Astrocyte (in vitro differentiated cells and primary cell): Measurements from ENCODE around the gene SNX13. TPM values are rescaled to one million over a fixed set of nuclear protein-coding genes. Genes with fewer than 3 reads are reported as not detected.

Experiments used
- DNase-seq: peaks from one replicate; pipeline ENCODE4 v3.0.0-alpha.2; 2010; ENCODE audit warnings: low read depth
- FAIRE-seq: peaks from 2 replicates; lab custom pipeline; 2011; peaks lifted over from hg19 to GRCh38; lab: Jason Lieb, UNC
- H2AFZ ChIP-seq: 2 replicates; pipeline ENCODE4 v1.6.0; 2012; ENCODE audit warnings: low read depth, low read length, inconsistent platforms
- H3K27ac ChIP-seq: 2 replicates; pipeline ENCODE4 v1.5.1; 2011; ENCODE audit warnings: low read depth, low read length, inconsistent platforms
- H3K27me3 ChIP-seq: 2 replicates; pipeline ENCODE4 v1.6.0; 2011; ENCODE audit warnings: low read length, inconsistent platforms; ENCODE audit not compliant: insufficient read depth
- H3K36me3 ChIP-seq: 2 replicates; pipeline ENCODE4 v1.5.1; 2011; ENCODE audit warnings: low read length, inconsistent platforms; ENCODE audit not compliant: insufficient read depth
- H3K4me1 ChIP-seq: 2 replicates; pipeline ENCODE4 v1.5.1; 2011; ENCODE audit warnings: low read length, inconsistent platforms; ENCODE audit not compliant: insufficient read depth
- H3K4me2 ChIP-seq: 2 replicates; pipeline ENCODE4 v1.6.0; 2012; ENCODE audit warnings: low read length, inconsistent platforms
- H3K4me3 ChIP-seq: 2 replicates; pipeline ENCODE4 v1.5.1; 2011; ENCODE audit warnings: low read depth, mild to moderate bottlenecking, low read length, inconsistent platforms; ENCODE audit not compliant: insufficient read depth
- H3K79me2 ChIP-seq: 2 replicates; pipeline ENCODE4 v1.6.0; 2012; ENCODE audit warnings: mild to moderate bottlenecking, low read length, inconsistent platforms; ENCODE audit not compliant: insufficient read depth
- H3K9ac ChIP-seq: 2 replicates; pipeline ENCODE4 v1.6.0; 2012; ENCODE audit warnings: mild to moderate bottlenecking, low read length, inconsistent platforms
- H3K9me3 ChIP-seq: 2 replicates; pipeline ENCODE4 v1.5.1; 2012; ENCODE audit warnings: low read depth, mild to moderate bottlenecking, low read length, inconsistent platforms; ENCODE audit not compliant: insufficient read depth
- H4K20me1 ChIP-seq: 2 replicates; pipeline ENCODE4 v1.6.0; 2012; ENCODE audit warnings: low read length, inconsistent platforms; ENCODE audit not compliant: insufficient read depth
- H3K27ac Mint-ChIP-seq: one replicate; pipeline ENCODE4 v1.8.0; 2021; ENCODE audit warnings: mild to moderate bottlenecking, mixed read lengths; ENCODE audit not compliant: unreplicated experiment
- H3K27me3 Mint-ChIP-seq: one replicate; pipeline ENCODE4 v1.8.0; 2021; ENCODE audit warnings: low read depth, mixed read lengths; ENCODE audit not compliant: unreplicated experiment
- H3K36me3 Mint-ChIP-seq: one replicate; pipeline ENCODE4 v1.8.0; 2021; ENCODE audit warnings: low read depth, mixed read lengths; ENCODE audit not compliant: unreplicated experiment
- H3K4me1 Mint-ChIP-seq: one replicate; pipeline ENCODE4 v1.8.0; 2021; ENCODE audit warnings: low read depth, mixed read lengths; ENCODE audit not compliant: unreplicated experiment
- H3K4me3 Mint-ChIP-seq: one replicate; pipeline ENCODE4 v1.8.0; 2021; ENCODE audit warnings: mild to moderate bottlenecking, moderate library complexity, mixed read lengths; ENCODE audit not compliant: unreplicated experiment
- H3K9me3 Mint-ChIP-seq: one replicate; pipeline ENCODE4 v1.8.0; 2021; ENCODE audit warnings: mild to moderate bottlenecking, mixed read lengths; ENCODE audit not compliant: unreplicated experiment
- EZH2 ChIP-seq: IDR thresholded peaks from 2 replicates; pipeline ENCODE4 v1.6.1; 2012; ENCODE audit warnings: mild to moderate bottlenecking, low read length, inconsistent platforms; ENCODE audit not compliant: insufficient read depth
- total RNA-seq: library from RNA; stranded (reverse); gene quantifications from 2 replicates; pipeline ENCODE4 v1.2.1, GENCODE V29; 2021
- TF ChIP-seq, protein P1 (sequence below): IDR thresholded peaks from 2 replicates; pipeline ENCODE4 v1.5.1; 2011; ENCODE audit warnings: low read depth, mild to moderate bottlenecking, inconsistent platforms, low read length, moderate library complexity; ENCODE audit not compliant: insufficient read depth

SNX13 gene
- total RNA-seq, 1 donor from 2014 or later = 32.9 TPM

DNA sequence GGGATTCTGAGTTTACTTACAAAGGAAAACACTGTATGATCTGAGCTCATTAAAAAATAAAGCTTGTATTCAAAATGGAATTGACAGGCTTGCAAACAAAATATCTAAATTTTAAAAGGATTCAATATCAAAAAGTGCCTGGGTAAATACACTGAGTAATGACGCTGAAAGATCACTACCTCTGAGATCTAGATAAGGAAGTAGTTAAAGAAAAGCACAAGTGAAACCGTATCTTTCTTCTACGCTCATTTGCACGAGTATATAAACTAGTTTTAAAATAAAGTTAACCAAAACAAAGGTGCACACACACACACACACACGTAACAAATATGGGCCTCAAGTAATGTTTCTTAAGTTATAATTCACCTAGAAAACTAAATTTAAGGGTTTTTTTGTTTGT is 93.4 kb downstream of the SNX13 start:
- no peaks in the 10 kb centered on the region for H3K79me2 ChIP-seq
- H2AFZ ChIP-seq = no peak overlapping the region
- Mint-ChIP-seq H3K27ac (peak overlapping the region; percentile 60), H3K4me1 (peaks cover 32% of the 10 kb centered on the region), H3K27me3 (no peaks in the 10 kb centered on the region), H3K36me3 (peaks cover 9% of the 10 kb centered on the region), H3K4me3 (no peak overlapping the region), H3K9me3 (peaks cover 2% of the 10 kb centered on the region)
- H3K36me3 ChIP-seq = peaks cover 3% of the 10 kb centered on the region
- H3K9me3 ChIP-seq = no peaks in the 10 kb centered on the region
- FAIRE-seq = no peak
- no peak for DNase-seq
- H4K20me1 ChIP-seq = no peaks in the 10 kb centered on the region
- peaks cover 11% of the 10 kb centered on the region for H3K4me1 ChIP-seq
- H3K9ac ChIP-seq = no peak overlapping the region
- no peaks in the 10 kb centered on the region for H3K27me3 ChIP-seq
- H3K4me2 ChIP-seq = no peak overlapping the region
- TF ChIP-seq EZH2 = no peak
- TF ChIP-seq, protein P1, sequence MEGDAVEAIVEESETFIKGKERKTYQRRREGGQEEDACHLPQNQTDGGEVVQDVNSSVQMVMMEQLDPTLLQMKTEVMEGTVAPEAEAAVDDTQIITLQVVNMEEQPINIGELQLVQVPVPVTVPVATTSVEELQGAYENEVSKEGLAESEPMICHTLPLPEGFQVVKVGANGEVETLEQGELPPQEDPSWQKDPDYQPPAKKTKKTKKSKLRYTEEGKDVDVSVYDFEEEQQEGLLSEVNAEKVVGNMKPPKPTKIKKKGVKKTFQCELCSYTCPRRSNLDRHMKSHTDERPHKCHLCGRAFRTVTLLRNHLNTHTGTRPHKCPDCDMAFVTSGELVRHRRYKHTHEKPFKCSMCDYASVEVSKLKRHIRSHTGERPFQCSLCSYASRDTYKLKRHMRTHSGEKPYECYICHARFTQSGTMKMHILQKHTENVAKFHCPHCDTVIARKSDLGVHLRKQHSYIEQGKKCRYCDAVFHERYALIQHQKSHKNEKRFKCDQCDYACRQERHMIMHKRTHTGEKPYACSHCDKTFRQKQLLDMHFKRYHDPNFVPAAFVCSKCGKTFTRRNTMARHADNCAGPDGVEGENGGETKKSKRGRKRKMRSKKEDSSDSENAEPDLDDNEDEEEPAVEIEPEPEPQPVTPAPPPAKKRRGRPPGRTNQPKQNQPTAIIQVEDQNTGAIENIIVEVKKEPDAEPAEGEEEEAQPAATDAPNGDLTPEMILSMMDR = no peak
- H3K4me3 ChIP-seq = no peak overlapping the region
- no peak overlapping the region for H3K27ac ChIP-seq

DNA sequence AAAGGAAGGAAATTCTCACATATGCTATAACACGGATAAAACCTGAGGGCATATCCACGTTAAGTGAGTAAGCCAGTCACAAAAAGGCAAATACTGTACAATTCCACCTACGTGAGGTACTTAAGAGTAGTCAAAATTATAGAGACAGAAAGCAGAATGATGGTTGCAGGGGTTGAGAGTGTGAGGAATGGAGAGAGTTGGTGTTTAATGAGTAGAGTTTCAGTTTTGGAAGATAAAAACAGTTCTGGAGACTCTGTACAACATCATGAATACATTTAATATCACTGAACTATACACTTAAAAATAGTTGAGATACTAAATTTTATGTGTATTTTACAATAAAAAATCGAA is 95.1 kb downstream of the SNX13 start:
- H3K27me3 Mint-ChIP-seq = no peaks in the 10 kb centered on the region
- H3K4me1 Mint-ChIP-seq = peaks cover 24% of the 10 kb centered on the region
- Histone ChIP-seq H3K4me3 (no peak overlapping the region), H3K27me3 (no peaks in the 10 kb centered on the region), H2AFZ (no peak overlapping the region), H3K27ac (no peak overlapping the region), H3K9me3 (no peaks in the 10 kb centered on the region), H3K79me2 (no peaks in the 10 kb centered on the region), H3K4me2 (no peak overlapping the region), H3K4me1 (peaks cover 10% of the 10 kb centered on the region), H4K20me1 (no peaks in the 10 kb centered on the region), H3K9ac (no peak overlapping the region), H3K36me3 (no peaks in the 10 kb centered on the region)
- no peak overlapping the region for H3K4me3 Mint-ChIP-seq
- H3K9me3 Mint-ChIP-seq = peaks cover 2% of the 10 kb centered on the region
- DNase-seq (no peak), FAIRE-seq (no peak)
- H3K36me3 Mint-ChIP-seq = peaks cover 8% of the 10 kb centered on the region
- TF ChIP-seq, protein P1 = no peak
- TF ChIP-seq EZH2 = no peak
- H3K27ac Mint-ChIP-seq = no peak overlapping the region

DNA sequence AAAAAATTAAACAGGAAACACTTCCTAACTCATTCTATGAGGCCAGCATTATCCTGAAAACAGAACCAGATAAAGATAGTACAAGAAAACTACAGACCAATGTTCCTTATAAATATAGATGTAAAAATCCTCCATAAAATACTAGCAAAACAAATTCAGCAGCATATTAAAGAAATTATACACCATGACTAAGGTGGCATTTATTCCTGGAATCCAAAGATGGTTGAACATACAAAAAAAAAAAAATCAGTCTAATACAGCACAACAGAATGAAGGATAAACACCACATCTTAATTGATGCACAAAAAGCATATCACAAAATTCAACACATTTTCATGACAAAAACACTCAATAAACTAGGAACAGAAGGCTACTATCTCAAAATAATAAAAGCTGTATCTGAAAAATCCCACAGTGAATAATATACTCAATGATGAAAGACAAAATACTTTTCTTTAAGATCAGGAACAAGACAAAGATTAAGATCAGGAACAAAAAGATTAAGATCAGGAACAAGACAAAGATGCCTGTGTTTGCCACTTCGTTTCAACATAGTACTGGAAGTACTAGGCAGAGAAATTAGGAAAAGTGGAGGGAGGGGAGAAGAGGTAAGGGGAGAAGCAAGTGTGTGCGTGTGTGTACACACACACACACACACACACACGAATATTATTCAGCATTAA is 95.6 kb downstream of the SNX13 start:
- Histone ChIP-seq H3K4me1 (peaks cover 5% of the 10 kb centered on the region), H3K79me2 (no peaks in the 10 kb centered on the region), H3K36me3 (no peaks in the 10 kb centered on the region), H2AFZ (no peak overlapping the region), H3K4me2 (no peak overlapping the region), H3K4me3 (no peak overlapping the region), H3K9me3 (no peaks in the 10 kb centered on the region), H3K9ac (no peak overlapping the region), H4K20me1 (no peaks in the 10 kb centered on the region), H3K27me3 (no peaks in the 10 kb centered on the region), H3K27ac (no peak overlapping the region)
- Mint-ChIP-seq H3K4me1 (peaks cover 21% of the 10 kb centered on the region), H3K27ac (peak overlapping the region; percentile 79), H3K27me3 (no peaks in the 10 kb centered on the region), H3K36me3 (peaks cover 8% of the 10 kb centered on the region), H3K4me3 (no peak overlapping the region), H3K9me3 (peaks cover 2% of the 10 kb centered on the region)
- DNase-seq (no peak), FAIRE-seq (peak; percentile 26)
- no peak for TF ChIP-seq EZH2
- TF ChIP-seq, protein P1 = no peak
